ENCODE data around the gene NEK10.
"Not testable (repeated sequence)": the region's sequence is repeated elsewhere in the genome, so short reads cannot be mapped to it uniquely, and the experiment has no call there.

The NEK10 gene

DNA sequence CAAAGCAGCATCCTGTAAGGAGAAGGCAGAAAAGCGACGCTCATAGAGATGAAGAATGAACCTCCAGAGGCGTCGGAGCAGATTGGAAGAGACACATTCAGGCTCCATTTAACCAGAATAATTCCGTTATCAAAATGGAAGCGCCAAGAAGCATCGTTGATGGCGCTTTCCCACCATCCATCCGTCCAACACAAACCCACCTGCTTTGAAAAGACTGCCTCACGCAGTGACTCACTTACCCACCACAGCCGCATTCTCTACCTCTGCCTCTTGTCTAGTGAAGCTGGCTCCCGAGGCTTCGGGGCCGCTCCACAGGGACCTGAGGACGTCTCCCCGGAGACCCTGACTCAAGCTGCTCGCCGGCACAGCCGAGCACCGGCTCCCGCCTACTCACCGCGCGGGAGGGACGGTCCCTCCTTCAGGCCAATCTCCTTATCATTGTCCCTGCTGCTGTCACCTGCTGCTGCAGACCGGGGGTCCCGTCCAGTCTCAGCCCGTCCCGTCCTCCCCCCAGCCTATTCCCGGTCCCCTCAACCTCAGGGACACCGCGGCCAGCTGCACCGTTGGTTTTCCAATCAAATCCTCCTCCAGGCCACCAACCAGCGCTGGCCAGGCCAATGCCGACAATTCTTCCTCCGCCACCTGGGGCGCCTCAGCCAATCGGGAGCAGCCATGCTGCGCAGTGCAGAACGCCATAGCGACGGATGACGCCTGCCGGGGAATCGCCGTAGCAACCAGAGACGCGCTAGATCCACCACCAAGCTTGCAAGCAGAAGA lies at the start of gene NEK10:
Gene NEK10 (minus strand): TSS at position 553 of the 777 bp plus-strand sequence. CDS start 16,501 bp downstream, outside the sequence.
- DNase-seq (ENCODE audit: low read depth) = no peak
- Histone ChIP-seq H3K9ac (ENCODE audit: low read length) (peak within 1 kb of the TSS; percentile 57), H3K4me1 (ENCODE audit: control insufficient read depth, insufficient read depth, low read length) (peaks cover 4% of the 10 kb centered on the region), H3K9me3 (ENCODE audit: control insufficient read depth, low read length) (no peaks in the 10 kb centered on the region), H3K36me3 (ENCODE audit: control insufficient read depth, insufficient read depth, low read length, severe bottlenecking) (peaks cover 21% of the 10 kb centered on the region), H3K4me3 (ENCODE audit: low read length) (peak within 1 kb of the TSS; percentile 84), H3K27me3 (replicated peaks; ENCODE audit: control insufficient read depth, insufficient read depth, low read length) (no peaks in the 10 kb centered on the region)

GRCh38 chr3:27415202-27415601 lies 46.0 kb upstream of the NEK10 start:
- H3K36me3 ChIP-seq (ENCODE audit: control insufficient read depth, insufficient read depth, low read length, severe bottlenecking) = peaks cover 75% of the 10 kb centered on the region
- H3K9me3 ChIP-seq (ENCODE audit: control insufficient read depth, low read length) = no peaks in the 10 kb centered on the region
- no peak overlapping the region for H3K9ac ChIP-seq (ENCODE audit: low read length)
- no peak overlapping the region for H3K4me3 ChIP-seq (ENCODE audit: low read length)
- DNase-seq (ENCODE audit: low read depth) = no peak
- no peaks in the 10 kb centered on the region for H3K27me3 ChIP-seq (replicated peaks; ENCODE audit: control insufficient read depth, insufficient read depth, low read length)
- H3K4me1 ChIP-seq (ENCODE audit: control insufficient read depth, insufficient read depth, low read length) = peaks cover 11% of the 10 kb centered on the region

GRCh38 chr3:27392950-27393679 lies 23.9 kb upstream of the NEK10 start:
- Histone ChIP-seq H3K4me3 (ENCODE audit: low read length) (no peak overlapping the region), H3K27me3 (replicated peaks; ENCODE audit: control insufficient read depth, insufficient read depth, low read length) (no peaks in the 10 kb centered on the region), H3K9ac (ENCODE audit: low read length) (no peak overlapping the region), H3K4me1 (ENCODE audit: control insufficient read depth, insufficient read depth, low read length) (no peaks in the 10 kb centered on the region), H3K36me3 (ENCODE audit: control insufficient read depth, insufficient read depth, low read length, severe bottlenecking) (peaks cover 83% of the 10 kb centered on the region), H3K9me3 (ENCODE audit: control insufficient read depth, low read length) (no peaks in the 10 kb centered on the region)
- DNase-seq (ENCODE audit: low read depth) = no peak

GRCh38 chr3:27392414-27392813 lies 23.2 kb upstream of the NEK10 start:
- not testable (repeated sequence) for H3K9ac ChIP-seq (ENCODE audit: low read length); H3K27me3 ChIP-seq (replicated peaks; ENCODE audit: control insufficient read depth, insufficient read depth, low read length); H3K4me3 ChIP-seq (ENCODE audit: low read length); H3K9me3 ChIP-seq (ENCODE audit: control insufficient read depth, low read length); DNase-seq (ENCODE audit: low read depth); H3K4me1 ChIP-seq (ENCODE audit: control insufficient read depth, insufficient read depth, low read length)
- peaks cover 76% of the 10 kb centered on the region for H3K36me3 ChIP-seq (ENCODE audit: control insufficient read depth, insufficient read depth, low read length, severe bottlenecking)

DNA sequence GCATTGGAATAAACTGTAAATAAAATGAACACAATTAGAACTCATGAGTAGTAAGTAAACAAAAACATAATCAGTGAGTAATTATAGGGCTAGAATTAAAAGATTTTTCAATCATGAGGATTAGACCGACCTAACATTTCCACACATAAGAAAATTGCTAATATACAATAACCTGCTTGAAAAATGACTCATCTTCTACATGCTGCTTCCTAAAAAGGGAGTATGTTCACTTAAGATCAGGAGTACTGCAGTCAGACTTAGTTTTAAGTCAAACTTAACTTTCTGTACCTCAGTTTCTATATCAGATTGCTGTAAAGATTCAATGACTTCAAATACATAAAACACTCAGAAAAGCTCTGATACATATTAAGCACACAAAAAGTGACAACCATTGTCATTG lies 22.6 kb upstream of the NEK10 start:
- H3K4me3 ChIP-seq (ENCODE audit: low read length) = no peak overlapping the region
- DNase-seq (ENCODE audit: low read depth) = no peak
- peaks cover 72% of the 10 kb centered on the region for H3K36me3 ChIP-seq (ENCODE audit: control insufficient read depth, insufficient read depth, low read length, severe bottlenecking)
- H3K9ac ChIP-seq (ENCODE audit: low read length) = no peak overlapping the region
- H3K27me3 ChIP-seq (replicated peaks; ENCODE audit: control insufficient read depth, insufficient read depth, low read length) = no peaks in the 10 kb centered on the region
- no peaks in the 10 kb centered on the region for H3K9me3 ChIP-seq (ENCODE audit: control insufficient read depth, low read length)
- H3K4me1 ChIP-seq (ENCODE audit: control insufficient read depth, insufficient read depth, low read length) = peaks cover 5% of the 10 kb centered on the region

DNA sequence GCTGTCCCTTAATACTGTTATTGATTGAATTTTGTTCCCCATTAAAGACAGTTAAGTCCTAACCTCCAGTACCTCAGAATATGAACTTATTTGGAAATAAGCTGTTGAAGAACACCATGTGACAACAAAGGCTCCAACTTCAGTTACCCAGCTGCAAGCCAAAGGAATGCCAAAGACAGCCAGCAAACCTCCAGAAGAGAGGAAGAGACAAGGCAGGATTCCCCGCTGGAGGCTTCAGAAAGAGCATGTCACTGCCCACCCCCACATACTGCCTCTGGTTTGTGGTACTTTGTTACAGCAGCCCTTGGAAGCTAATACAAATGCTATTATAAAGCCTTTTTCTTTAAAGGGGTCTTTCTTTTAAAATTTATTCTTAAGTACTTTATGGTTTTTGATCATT lies 18.4 kb upstream of the NEK10 start:
- Histone ChIP-seq H3K36me3 (ENCODE audit: control insufficient read depth, insufficient read depth, low read length, severe bottlenecking) (peaks cover 72% of the 10 kb centered on the region), H3K9me3 (ENCODE audit: control insufficient read depth, low read length) (no peaks in the 10 kb centered on the region), H3K9ac (ENCODE audit: low read length) (no peak overlapping the region), H3K27me3 (replicated peaks; ENCODE audit: control insufficient read depth, insufficient read depth, low read length) (no peaks in the 10 kb centered on the region), H3K4me3 (ENCODE audit: low read length) (no peak overlapping the region), H3K4me1 (ENCODE audit: control insufficient read depth, insufficient read depth, low read length) (peaks cover 5% of the 10 kb centered on the region)
- peak; percentile 23 for DNase-seq (ENCODE audit: low read depth)

- no peak overlapping the region for H3K9ac ChIP-seq (ENCODE audit: low read length)
- no peaks in the 10 kb centered on the region for H3K9me3 ChIP-seq (ENCODE audit: control insufficient read depth, low read length)
- H3K4me3 ChIP-seq (ENCODE audit: low read length) = no peak overlapping the region
- peaks cover 5% of the 10 kb centered on the region for H3K4me1 ChIP-seq (ENCODE audit: control insufficient read depth, insufficient read depth, low read length)
- H3K36me3 ChIP-seq (ENCODE audit: control insufficient read depth, insufficient read depth, low read length, severe bottlenecking) = peaks cover 75% of the 10 kb centered on the region
- H3K27me3 ChIP-seq (replicated peaks; ENCODE audit: control insufficient read depth, insufficient read depth, low read length) = no peaks in the 10 kb centered on the region
- DNase-seq (ENCODE audit: low read depth) = no peak
Measured at GRCh38 chr3:27385504-27385903, 16.3 kb upstream of the NEK10 start.

DNA sequence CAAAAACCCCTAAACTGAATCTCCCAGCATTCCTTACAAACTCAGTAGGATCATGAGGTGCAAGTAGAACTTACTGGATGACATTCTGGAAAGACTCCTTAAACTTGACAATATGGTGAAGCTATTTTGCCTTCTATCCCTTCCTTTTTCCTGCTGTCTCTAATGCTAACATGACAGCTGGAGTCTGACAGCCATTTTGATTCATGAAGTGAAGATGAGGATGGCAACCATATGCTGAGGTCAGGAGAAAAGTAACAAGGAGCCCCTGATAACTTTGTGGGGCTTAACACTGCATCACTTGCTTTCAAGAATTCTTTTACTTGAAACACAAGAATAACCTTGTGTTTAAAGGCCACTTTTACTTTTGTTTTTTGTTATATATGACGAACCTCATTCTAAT lies 15.0 kb upstream of the NEK10 start:
- H3K27me3 ChIP-seq (replicated peaks; ENCODE audit: control insufficient read depth, insufficient read depth, low read length) = no peaks in the 10 kb centered on the region
- no peak overlapping the region for H3K4me3 ChIP-seq (ENCODE audit: low read length)
- peaks cover 72% of the 10 kb centered on the region for H3K36me3 ChIP-seq (ENCODE audit: control insufficient read depth, insufficient read depth, low read length, severe bottlenecking)
- H3K9ac ChIP-seq (ENCODE audit: low read length) = no peak overlapping the region
- no peaks in the 10 kb centered on the region for H3K9me3 ChIP-seq (ENCODE audit: control insufficient read depth, low read length)
- peaks cover 5% of the 10 kb centered on the region for H3K4me1 ChIP-seq (ENCODE audit: control insufficient read depth, insufficient read depth, low read length)
- no peak for DNase-seq (ENCODE audit: low read depth)

GRCh38 chr3:27380433-27381357 lies 11.5 kb upstream of the NEK10 start:
- H3K36me3 ChIP-seq (ENCODE audit: control insufficient read depth, insufficient read depth, low read length, severe bottlenecking) = peaks cover 86% of the 10 kb centered on the region
- no peak for DNase-seq (ENCODE audit: low read depth)
- no peaks in the 10 kb centered on the region for H3K27me3 ChIP-seq (replicated peaks; ENCODE audit: control insufficient read depth, insufficient read depth, low read length)
- H3K9ac ChIP-seq (ENCODE audit: low read length) = no peak overlapping the region
- H3K4me1 ChIP-seq (ENCODE audit: control insufficient read depth, insufficient read depth, low read length) = no peaks in the 10 kb centered on the region
- H3K4me3 ChIP-seq (ENCODE audit: low read length) = no peak overlapping the region
- H3K9me3 ChIP-seq (ENCODE audit: control insufficient read depth, low read length) = no peaks in the 10 kb centered on the region

GRCh38 chr3:27378331-27378730 lies 9.1 kb upstream of the NEK10 start:
- no peak overlapping the region for H3K4me3 ChIP-seq (ENCODE audit: low read length)
- DNase-seq (ENCODE audit: low read depth) = no peak
- H3K36me3 ChIP-seq (ENCODE audit: control insufficient read depth, insufficient read depth, low read length, severe bottlenecking) = peaks cover 85% of the 10 kb centered on the region
- no peaks in the 10 kb centered on the region for H3K4me1 ChIP-seq (ENCODE audit: control insufficient read depth, insufficient read depth, low read length)
- H3K9ac ChIP-seq (ENCODE audit: low read length) = no peak overlapping the region
- H3K27me3 ChIP-seq (replicated peaks; ENCODE audit: control insufficient read depth, insufficient read depth, low read length) = no peaks in the 10 kb centered on the region
- no peaks in the 10 kb centered on the region for H3K9me3 ChIP-seq (ENCODE audit: control insufficient read depth, low read length)
